ENCODE data around the gene COL27A1. TPM values are rescaled to one million over a fixed set of nuclear protein-coding genes. Genes with fewer than 3 reads are reported as not detected.

Gene COL27A1
- total RNA-seq, 1 experiment from 2014 or later = 20.1 TPM

DNA sequence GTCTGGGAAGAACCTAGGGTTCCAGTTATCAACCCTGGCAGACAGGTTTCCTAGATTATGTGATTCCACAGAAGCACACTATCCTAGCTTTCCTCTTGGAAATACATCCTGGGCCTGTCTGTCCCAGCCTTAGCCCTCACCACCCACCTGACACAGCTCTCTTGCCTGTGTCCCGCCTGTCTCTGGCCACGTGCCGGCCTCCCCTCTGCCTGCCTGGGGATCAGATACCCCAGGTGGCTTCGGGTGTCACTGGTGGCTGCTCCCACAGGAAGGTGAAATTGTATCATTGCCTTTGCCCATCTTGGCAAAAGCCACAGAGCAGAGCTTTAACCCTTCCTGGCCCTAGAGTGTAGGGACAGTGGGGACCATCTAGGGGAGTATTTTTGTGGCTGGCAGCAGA is 6.2 kb downstream of the COL27A1 start:
- Mint-ChIP-seq H3K4me3 (ENCODE audit: low read depth, unreplicated experiment) (no peak overlapping the region), H3K36me3 (ENCODE audit: insufficient read depth, unreplicated experiment) (peaks cover 1% of the 10 kb centered on the region), H3K27ac (ENCODE audit: unreplicated experiment) (no peak overlapping the region), H3K4me1 (ENCODE audit: low read depth, unreplicated experiment) (peaks cover 21% of the 10 kb centered on the region), H3K9me3 (ENCODE audit: low read depth, unreplicated experiment) (no peaks in the 10 kb centered on the region), H3K27me3 (ENCODE audit: unreplicated experiment) (no peaks in the 10 kb centered on the region)
- CTCF ChIA-PET = interaction anchor here (0.7 kb wide), 1 partner anchor 43 kb away, joined by 3 read pairs; no protein-coding TSS in a partner anchor
- intact Hi-C loops (cut with micrococcal nuclease; ENCODE audit: unreplicated experiment) = no loop called here
- TF ChIP-seq, protein P1, sequence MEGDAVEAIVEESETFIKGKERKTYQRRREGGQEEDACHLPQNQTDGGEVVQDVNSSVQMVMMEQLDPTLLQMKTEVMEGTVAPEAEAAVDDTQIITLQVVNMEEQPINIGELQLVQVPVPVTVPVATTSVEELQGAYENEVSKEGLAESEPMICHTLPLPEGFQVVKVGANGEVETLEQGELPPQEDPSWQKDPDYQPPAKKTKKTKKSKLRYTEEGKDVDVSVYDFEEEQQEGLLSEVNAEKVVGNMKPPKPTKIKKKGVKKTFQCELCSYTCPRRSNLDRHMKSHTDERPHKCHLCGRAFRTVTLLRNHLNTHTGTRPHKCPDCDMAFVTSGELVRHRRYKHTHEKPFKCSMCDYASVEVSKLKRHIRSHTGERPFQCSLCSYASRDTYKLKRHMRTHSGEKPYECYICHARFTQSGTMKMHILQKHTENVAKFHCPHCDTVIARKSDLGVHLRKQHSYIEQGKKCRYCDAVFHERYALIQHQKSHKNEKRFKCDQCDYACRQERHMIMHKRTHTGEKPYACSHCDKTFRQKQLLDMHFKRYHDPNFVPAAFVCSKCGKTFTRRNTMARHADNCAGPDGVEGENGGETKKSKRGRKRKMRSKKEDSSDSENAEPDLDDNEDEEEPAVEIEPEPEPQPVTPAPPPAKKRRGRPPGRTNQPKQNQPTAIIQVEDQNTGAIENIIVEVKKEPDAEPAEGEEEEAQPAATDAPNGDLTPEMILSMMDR (IDR thresholded peaks at IDR 0.05; ENCODE audit: unreplicated experiment) = no peak
- no peak for DNase-seq
- BruUV-seq (replicated peaks) = no TSS peak

DNA sequence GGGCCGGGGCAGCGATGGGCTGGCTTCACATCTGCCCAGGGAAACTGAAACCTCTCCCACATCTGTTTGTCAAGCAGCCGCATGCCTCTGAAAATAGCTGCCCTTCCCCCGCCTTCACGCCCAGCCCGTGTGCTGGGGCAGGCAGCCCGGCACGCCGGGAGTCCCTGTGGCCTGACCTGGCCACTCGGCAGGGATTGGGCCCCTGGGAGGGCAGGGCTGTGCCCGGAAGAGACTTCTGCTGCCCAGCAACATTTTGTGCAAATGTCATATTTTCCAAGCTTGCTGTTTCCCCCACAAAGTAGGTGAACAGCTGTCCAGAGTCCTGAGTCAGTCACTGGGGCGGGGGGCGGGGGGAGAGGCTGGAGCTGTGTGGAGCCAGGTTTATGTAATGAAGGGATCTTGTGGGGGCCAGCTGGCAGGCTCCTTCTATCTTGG is 8.2 kb downstream of the COL27A1 start:
- no TSS peak for BruUV-seq (replicated peaks)
- CTCF ChIA-PET = interaction anchor here (1.0 to 1.3 kb wide), 4 partner anchors 8 to 253 kb away, joined by 3 to 6 read pairs (median 4); partner anchors contain the start of gene COL27A1
- DNase-seq = peak; percentile 50
- no peaks in the 10 kb centered on the region for H3K9me3 Mint-ChIP-seq (ENCODE audit: low read depth, unreplicated experiment)
- H3K4me1 Mint-ChIP-seq (ENCODE audit: low read depth, unreplicated experiment) = peaks cover 13% of the 10 kb centered on the region
- no peaks in the 10 kb centered on the region for H3K27me3 Mint-ChIP-seq (ENCODE audit: unreplicated experiment)
- no peak overlapping the region for H3K27ac Mint-ChIP-seq (ENCODE audit: unreplicated experiment)
- TF ChIP-seq, protein P1 (IDR thresholded peaks at IDR 0.05; ENCODE audit: unreplicated experiment) = no peak
- peak overlapping the region; percentile 22 for H3K4me3 Mint-ChIP-seq (ENCODE audit: low read depth, unreplicated experiment)
- H3K36me3 Mint-ChIP-seq (ENCODE audit: insufficient read depth, unreplicated experiment) = no peaks in the 10 kb centered on the region
- intact Hi-C loops (cut with micrococcal nuclease; ENCODE audit: unreplicated experiment) = no loop called here

DNA sequence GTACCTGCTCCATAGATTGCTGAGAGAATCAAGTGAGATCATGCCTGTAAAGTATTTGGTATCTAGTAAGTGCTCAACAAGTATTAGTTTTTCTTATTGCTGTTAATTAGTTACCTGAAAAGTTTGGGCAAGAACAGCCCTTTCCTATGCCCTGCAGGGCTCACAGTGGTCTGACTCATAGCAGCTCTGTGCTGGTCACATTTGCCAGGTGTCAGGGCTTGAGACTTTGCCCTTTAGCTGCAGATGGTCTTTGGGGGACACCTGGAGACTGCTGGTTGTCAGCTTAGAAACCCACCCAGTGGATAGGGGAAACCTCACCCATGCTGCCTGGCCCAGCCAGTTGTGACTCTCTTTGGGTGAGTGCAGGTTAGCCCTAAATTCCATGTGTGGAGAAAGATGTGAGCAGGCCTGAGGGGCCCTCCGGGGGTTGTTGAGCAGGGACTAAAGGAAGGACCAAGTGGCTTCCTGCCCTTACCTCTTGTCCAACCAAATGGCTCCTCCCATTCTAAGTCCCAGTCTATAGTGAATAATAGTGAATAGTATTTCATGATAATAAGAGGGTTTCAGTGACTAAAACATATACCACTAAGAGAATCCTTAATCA is 9.0 kb downstream of the COL27A1 start:
- Mint-ChIP-seq H3K4me1 (ENCODE audit: low read depth, unreplicated experiment) (peaks cover 9% of the 10 kb centered on the region), H3K4me3 (ENCODE audit: low read depth, unreplicated experiment) (peak overlapping the region; percentile 22), H3K36me3 (ENCODE audit: insufficient read depth, unreplicated experiment) (no peaks in the 10 kb centered on the region), H3K27ac (ENCODE audit: unreplicated experiment) (no peak overlapping the region), H3K9me3 (ENCODE audit: low read depth, unreplicated experiment) (no peaks in the 10 kb centered on the region), H3K27me3 (ENCODE audit: unreplicated experiment) (no peaks in the 10 kb centered on the region)
- intact Hi-C loops (cut with micrococcal nuclease; ENCODE audit: unreplicated experiment) = no loop called here
- DNase-seq = no peak
- BruUV-seq (replicated peaks) = no TSS peak
- CTCF ChIA-PET = interaction anchor here (1.0 to 1.3 kb wide), 4 partner anchors 9 to 254 kb away, joined by 3 to 6 read pairs (median 4); partner anchors contain the start of gene COL27A1
- TF ChIP-seq, protein P1 (IDR thresholded peaks at IDR 0.05; ENCODE audit: unreplicated experiment) = no peak

DNA sequence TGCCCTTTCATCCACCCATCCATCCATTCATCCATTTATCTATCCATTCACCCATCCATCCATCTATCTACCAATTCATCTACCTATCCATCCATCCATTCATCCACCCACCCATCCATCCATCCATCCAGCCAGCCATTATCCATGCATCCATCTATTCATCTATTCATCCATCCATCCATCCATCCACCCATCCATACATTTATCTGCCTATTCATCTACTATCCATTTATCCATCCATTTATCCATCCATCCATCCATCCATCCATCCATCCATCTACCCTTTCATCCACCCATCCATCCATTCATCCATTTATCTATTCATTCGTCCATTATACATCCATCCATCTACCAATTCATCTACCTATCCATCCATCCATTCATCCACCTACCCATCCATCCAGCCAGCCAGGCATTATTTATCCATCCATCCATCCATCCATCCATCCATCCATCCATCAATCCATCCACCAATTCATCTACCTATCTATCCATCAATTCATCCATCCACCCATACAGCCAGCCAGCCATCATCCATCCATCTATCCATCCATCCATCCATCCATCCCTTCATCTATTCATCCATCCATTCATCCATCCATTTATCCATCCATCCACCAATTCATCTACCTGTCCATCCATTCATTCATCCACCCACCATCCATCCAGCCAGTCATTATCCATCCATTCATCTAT is 10.2 kb downstream of the COL27A1 start:
- H3K36me3 Mint-ChIP-seq (ENCODE audit: insufficient read depth, unreplicated experiment) = no peaks in the 10 kb centered on the region
- H3K4me3 Mint-ChIP-seq (ENCODE audit: low read depth, unreplicated experiment) = no peak overlapping the region
- H3K27me3 Mint-ChIP-seq (ENCODE audit: unreplicated experiment) = no peaks in the 10 kb centered on the region
- CTCF ChIA-PET = no interaction called here
- no peaks in the 10 kb centered on the region for H3K4me1 Mint-ChIP-seq (ENCODE audit: low read depth, unreplicated experiment)
- no peaks in the 10 kb centered on the region for H3K9me3 Mint-ChIP-seq (ENCODE audit: low read depth, unreplicated experiment)
- DNase-seq = no peak
- no TSS peak for BruUV-seq (replicated peaks)
- TF ChIP-seq, protein P1 (IDR thresholded peaks at IDR 0.05; ENCODE audit: unreplicated experiment) = no peak
- no peak overlapping the region for H3K27ac Mint-ChIP-seq (ENCODE audit: unreplicated experiment)
- intact Hi-C loops (cut with micrococcal nuclease; ENCODE audit: unreplicated experiment) = no loop called here
